ENCODE results near the gene TRABD2B. TPM values are rescaled to one million over a fixed set of nuclear protein-coding genes. Genes with fewer than 3 reads are reported as not detected.

TRABD2B gene
- polyA plus RNA-seq, 1 of the 3 experiments (the other 2 are of a cell fraction): 0.03 TPM

DNA sequence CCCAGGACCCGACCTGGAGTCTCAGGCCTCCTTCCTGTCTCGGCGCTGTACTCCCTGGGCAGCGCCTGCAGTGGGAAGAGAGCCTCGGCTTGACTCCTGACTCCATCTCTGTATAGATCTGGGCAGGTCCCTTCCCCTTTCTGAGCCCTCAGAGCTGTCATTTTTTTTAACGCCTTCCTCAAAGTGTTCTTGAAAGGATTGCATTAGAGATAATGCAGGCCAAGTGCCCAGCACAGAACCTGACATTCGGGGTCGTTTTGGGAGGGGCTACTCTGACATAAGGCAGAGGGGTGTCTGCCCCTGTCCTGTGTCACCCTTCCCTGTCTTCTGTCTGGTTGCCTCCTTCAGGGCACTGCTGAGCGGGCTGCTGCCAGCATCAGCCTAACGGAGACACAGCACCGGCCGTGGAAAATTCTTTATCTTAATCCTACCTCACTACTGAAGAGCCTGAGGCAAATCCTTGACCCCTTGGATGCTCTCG is 271.6 kb downstream of the TRABD2B start:
- TF ChIP-seq, protein P1, sequence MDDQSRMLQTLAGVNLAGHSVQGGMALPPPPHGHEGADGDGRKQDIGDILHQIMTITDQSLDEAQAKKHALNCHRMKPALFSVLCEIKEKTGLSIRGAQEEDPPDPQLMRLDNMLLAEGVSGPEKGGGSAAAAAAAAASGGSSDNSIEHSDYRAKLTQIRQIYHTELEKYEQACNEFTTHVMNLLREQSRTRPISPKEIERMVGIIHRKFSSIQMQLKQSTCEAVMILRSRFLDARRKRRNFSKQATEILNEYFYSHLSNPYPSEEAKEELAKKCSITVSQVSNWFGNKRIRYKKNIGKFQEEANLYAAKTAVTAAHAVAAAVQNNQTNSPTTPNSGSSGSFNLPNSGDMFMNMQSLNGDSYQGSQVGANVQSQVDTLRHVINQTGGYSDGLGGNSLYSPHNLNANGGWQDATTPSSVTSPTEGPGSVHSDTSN (IDR thresholded peaks at IDR 0.05): no peak
- TF ChIP-seq YY1 (IDR thresholded peaks at IDR 0.05; ENCODE audit: low read depth) (no peak), RCOR1 (IDR thresholded peaks at IDR 0.05; ENCODE audit: low read length) (no peak), FOXM1 (IDR thresholded peaks at IDR 0.05; ENCODE audit: low read depth) (no peak), GATA2 (CRISPR knock-in tag; IDR thresholded peaks at IDR 0.05) (no peak), SMC3 (IDR thresholded peaks at IDR 0.05; ENCODE audit: low read depth, low read length) (no peak), NFIC (IDR thresholded peaks at IDR 0.05; ENCODE audit: borderline replicate concordance) (no peak), POLR2AphosphoS5 (IDR thresholded peaks at IDR 0.05; ENCODE audit: low read depth, low read length) (no peak), RFX5 (IDR thresholded peaks at IDR 0.05; ENCODE audit: low read length) (no peak), NRF1 (IDR thresholded peaks at IDR 0.05; ENCODE audit: low read depth, low read length) (no peak), ELF1 (IDR thresholded peaks at IDR 0.05) (no peak), MXI1 (IDR thresholded peaks at IDR 0.05; ENCODE audit: low read depth, low read length) (no peak), RXRA (IDR thresholded peaks at IDR 0.05; ENCODE audit: borderline replicate concordance, low read depth) (no peak), IRF3 (IDR thresholded peaks at IDR 0.05; ENCODE audit: low read depth, low read length) (no peak), TAF1 (IDR thresholded peaks at IDR 0.05; ENCODE audit: borderline replicate concordance, low read depth, low read length) (no peak), MEF2A (IDR thresholded peaks at IDR 0.05; ENCODE audit: borderline replicate concordance, low read depth) (no peak)
- TF ChIP-seq, protein P2, sequence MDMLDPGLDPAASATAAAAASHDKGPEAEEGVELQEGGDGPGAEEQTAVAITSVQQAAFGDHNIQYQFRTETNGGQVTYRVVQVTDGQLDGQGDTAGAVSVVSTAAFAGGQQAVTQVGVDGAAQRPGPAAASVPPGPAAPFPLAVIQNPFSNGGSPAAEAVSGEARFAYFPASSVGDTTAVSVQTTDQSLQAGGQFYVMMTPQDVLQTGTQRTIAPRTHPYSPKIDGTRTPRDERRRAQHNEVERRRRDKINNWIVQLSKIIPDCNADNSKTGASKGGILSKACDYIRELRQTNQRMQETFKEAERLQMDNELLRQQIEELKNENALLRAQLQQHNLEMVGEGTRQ (IDR thresholded peaks at IDR 0.05; ENCODE audit: borderline replicate concordance, low read depth, low read length): no peak
- TF ChIP-seq, protein P3, sequence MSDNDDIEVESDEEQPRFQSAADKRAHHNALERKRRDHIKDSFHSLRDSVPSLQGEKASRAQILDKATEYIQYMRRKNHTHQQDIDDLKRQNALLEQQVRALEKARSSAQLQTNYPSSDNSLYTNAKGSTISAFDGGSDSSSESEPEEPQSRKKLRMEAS (IDR thresholded peaks at IDR 0.05; ENCODE audit: low read depth): no peak
- TF ChIP-seq, protein P4, sequence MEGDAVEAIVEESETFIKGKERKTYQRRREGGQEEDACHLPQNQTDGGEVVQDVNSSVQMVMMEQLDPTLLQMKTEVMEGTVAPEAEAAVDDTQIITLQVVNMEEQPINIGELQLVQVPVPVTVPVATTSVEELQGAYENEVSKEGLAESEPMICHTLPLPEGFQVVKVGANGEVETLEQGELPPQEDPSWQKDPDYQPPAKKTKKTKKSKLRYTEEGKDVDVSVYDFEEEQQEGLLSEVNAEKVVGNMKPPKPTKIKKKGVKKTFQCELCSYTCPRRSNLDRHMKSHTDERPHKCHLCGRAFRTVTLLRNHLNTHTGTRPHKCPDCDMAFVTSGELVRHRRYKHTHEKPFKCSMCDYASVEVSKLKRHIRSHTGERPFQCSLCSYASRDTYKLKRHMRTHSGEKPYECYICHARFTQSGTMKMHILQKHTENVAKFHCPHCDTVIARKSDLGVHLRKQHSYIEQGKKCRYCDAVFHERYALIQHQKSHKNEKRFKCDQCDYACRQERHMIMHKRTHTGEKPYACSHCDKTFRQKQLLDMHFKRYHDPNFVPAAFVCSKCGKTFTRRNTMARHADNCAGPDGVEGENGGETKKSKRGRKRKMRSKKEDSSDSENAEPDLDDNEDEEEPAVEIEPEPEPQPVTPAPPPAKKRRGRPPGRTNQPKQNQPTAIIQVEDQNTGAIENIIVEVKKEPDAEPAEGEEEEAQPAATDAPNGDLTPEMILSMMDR (IDR thresholded peaks at IDR 0.05): no peak
- TF ChIP-seq, protein P5, sequence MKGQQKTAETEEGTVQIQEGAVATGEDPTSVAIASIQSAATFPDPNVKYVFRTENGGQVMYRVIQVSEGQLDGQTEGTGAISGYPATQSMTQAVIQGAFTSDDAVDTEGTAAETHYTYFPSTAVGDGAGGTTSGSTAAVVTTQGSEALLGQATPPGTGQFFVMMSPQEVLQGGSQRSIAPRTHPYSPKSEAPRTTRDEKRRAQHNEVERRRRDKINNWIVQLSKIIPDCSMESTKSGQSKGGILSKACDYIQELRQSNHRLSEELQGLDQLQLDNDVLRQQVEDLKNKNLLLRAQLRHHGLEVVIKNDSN (IDR thresholded peaks at IDR 0.05; ENCODE audit: borderline replicate concordance, low read depth): no peak
- no peak overlapping the region for H3K9ac ChIP-seq
- no peaks in the 10 kb centered on the region for H4K20me1 ChIP-seq (ENCODE audit: insufficient read depth)
- no peaks in the 10 kb centered on the region for H3K9me2 ChIP-seq
- H3K27me3 ChIP-seq (ENCODE audit: insufficient read depth): peaks cover 33% of the 10 kb centered on the region
- 0 out of 4 replicates have a peak overlapping the region, but pooled peaks of 1 of the 2 experiments have one; percentile 57 for H3K4me3 ChIP-seq (ENCODE audit: low read depth in 2 of 2, low read length in 1 of 2)
- CTCF ChIA-PET: interaction anchor here (0.6 to 37.6 kb wide), 82 partner anchors 9 to 1323 kb away, joined by 3 to 1422 read pairs (median 5); partner anchors contain the start of genes CMPK1, FOXD2, FOXE3 and STIL
- peaks cover 0 to 9% of the 10 kb centered on the region in 2 experiments; a peak in 1 of 4 replicates for H3K4me1 ChIP-seq (ENCODE audit: control insufficient read depth in 1 of 2, insufficient read depth in 2 of 2, low read depth in 1 of 2, low read length in 1 of 2)
- POLR2A ChIA-PET: interaction anchor here (1.0 kb wide), 1 partner anchor 336 kb away, joined by 4 read pairs; no protein-coding TSS in a partner anchor
- no peaks in the 10 kb centered on the region for H3K9me3 ChIP-seq
- peak overlapping the region; percentile 85 for H3K4me2 ChIP-seq
- no peak overlapping the region for H3K27ac ChIP-seq (ENCODE audit: low read depth in 2 of 2, low read length in 1 of 2)
- no peaks in the 10 kb centered on the region for H3K36me3 ChIP-seq (replicated peaks in 1 of 2; ENCODE audit: control insufficient read depth in 1 of 2, insufficient read depth in 2 of 2, low read length in 1 of 2)
- H2AFZ ChIP-seq (ENCODE audit: low read depth): no peak overlapping the region
- 4% methylated on average over 9 of the region's 13 CpGs for WGBS (ENCODE audit: low lambda C conversion rate)
- H3K79me2 ChIP-seq (ENCODE audit: insufficient read depth): no peaks in the 10 kb centered on the region
- no peaks in the 10 kb centered on the region for H3F3A ChIP-seq (replicated peaks; ENCODE audit: insufficient read depth)
- DNase-seq: peak; percentile 42

Data from SK-N-SH (cell line).